HEK293 (cell line): ENCODE measurements around the gene INPP5D.

Experiments used
- YY1 ChIP-seq: fragments of 450-650 bp; formaldehyde crosslinking; IDR thresholded peaks from 2 replicates; pipeline ENCODE4 v1.5.1; 2018; ENCODE audit warnings: missing biosample characterization, missing genetic modification characterization
- TF ChIP-seq, protein P1 (sequence below): fragments of 450-650 bp; formaldehyde crosslinking; IDR thresholded peaks from 2 replicates; pipeline ENCODE4 v1.5.1; 2016; ENCODE audit warnings: missing biosample characterization, missing genetic modification characterization

DNA sequence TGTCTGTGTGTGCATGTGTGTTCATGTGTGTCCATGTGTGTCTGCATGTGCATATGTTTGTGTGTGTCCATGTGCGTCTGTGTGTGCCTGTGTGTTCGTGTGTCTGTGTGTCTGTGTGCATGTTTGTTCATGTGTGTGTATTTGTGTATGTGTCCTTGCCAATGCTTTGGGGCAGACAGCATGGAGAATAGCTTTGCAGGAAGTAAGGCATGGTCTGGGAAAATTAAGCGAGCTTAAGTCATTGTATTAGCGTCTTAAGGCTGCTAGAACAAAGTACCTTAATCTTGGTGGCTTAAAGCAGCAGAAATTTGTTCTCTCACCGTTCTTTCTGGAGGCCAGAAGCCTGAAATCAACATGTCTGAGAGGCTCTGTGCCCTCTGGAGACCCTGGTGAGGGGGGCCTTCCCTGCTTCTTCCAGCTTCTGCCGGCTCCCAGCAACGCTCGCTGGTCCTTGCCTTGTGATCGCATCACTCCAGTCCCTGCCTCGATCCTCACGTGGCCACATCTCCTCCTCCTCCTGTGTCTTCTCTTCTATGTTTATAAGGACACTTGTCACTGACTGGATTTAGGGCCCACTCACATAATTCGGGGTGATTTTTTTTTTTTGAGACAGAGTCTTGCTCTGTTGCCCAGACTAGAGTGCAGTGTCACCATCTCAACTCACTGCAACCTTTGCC, 23.8 kb upstream of the INPP5D start:
- TF ChIP-seq YY1, result no peak
- TF ChIP-seq, protein P1, sequence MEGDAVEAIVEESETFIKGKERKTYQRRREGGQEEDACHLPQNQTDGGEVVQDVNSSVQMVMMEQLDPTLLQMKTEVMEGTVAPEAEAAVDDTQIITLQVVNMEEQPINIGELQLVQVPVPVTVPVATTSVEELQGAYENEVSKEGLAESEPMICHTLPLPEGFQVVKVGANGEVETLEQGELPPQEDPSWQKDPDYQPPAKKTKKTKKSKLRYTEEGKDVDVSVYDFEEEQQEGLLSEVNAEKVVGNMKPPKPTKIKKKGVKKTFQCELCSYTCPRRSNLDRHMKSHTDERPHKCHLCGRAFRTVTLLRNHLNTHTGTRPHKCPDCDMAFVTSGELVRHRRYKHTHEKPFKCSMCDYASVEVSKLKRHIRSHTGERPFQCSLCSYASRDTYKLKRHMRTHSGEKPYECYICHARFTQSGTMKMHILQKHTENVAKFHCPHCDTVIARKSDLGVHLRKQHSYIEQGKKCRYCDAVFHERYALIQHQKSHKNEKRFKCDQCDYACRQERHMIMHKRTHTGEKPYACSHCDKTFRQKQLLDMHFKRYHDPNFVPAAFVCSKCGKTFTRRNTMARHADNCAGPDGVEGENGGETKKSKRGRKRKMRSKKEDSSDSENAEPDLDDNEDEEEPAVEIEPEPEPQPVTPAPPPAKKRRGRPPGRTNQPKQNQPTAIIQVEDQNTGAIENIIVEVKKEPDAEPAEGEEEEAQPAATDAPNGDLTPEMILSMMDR (tag by site-specific recombination), result no peak
